Peyer's patch (tissue), 4 donors: ENCODE data around the gene MTUS2.

Source experiments
- POLR2A ChIP-seq, 2 donors: fragments of 450-650 bp; IDR thresholded peaks; one replicate each; pipeline ENCODE4 v1.5.1; 2017; ENCODE audit warnings: antibody characterized with exemption in 2 of 2, mild to moderate bottlenecking in 2 of 2, moderate library complexity in 2 of 2
- TF ChIP-seq, protein P1 (sequence below), 6 experiments: fragments of 450-650 bp in 4 of 6; fragments of 200-600 bp in 2 of 6; sonication (generic) in 1 of 6; IDR thresholded peaks; one replicate each; pipeline ENCODE4 v1.5.1; 2017 to 2019; ENCODE audit warnings: antibody characterized with exemption in 6 of 6, mild to moderate bottlenecking in 3 of 6, moderate library complexity in 1 of 6

DNA sequence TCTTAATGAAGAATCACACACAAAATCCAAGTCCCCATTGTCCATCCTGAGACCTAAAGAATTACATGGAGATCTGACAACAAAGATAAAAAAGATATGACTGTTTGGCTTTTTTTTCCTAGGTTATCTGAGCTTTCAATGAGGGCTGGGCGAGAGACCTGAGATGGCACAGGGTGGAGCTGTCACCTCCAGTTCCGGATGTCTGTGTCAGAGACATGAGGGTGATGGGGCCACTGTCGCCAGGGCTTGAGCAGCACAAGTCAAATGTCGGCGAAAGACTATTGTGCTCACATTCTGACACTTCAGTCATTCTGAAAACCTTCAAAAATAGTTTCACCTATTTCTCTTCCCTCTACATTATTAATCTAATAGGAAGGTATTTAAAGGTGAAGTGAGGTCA, 709.6 kb downstream of the MTUS2 start:
- TF ChIP-seq POLR2A (IDR thresholded peaks at IDR 0.05), result no peak
- TF ChIP-seq, protein P1, sequence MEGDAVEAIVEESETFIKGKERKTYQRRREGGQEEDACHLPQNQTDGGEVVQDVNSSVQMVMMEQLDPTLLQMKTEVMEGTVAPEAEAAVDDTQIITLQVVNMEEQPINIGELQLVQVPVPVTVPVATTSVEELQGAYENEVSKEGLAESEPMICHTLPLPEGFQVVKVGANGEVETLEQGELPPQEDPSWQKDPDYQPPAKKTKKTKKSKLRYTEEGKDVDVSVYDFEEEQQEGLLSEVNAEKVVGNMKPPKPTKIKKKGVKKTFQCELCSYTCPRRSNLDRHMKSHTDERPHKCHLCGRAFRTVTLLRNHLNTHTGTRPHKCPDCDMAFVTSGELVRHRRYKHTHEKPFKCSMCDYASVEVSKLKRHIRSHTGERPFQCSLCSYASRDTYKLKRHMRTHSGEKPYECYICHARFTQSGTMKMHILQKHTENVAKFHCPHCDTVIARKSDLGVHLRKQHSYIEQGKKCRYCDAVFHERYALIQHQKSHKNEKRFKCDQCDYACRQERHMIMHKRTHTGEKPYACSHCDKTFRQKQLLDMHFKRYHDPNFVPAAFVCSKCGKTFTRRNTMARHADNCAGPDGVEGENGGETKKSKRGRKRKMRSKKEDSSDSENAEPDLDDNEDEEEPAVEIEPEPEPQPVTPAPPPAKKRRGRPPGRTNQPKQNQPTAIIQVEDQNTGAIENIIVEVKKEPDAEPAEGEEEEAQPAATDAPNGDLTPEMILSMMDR (IDR thresholded peaks at IDR 0.05), result no peak
